C4-2B (cell line): Measurements from ENCODE around the gene CSTPP1.

Experiments used
- CTCF ChIP-seq: fragments of 450-650 bp; conservative IDR thresholded peaks from 2 replicates; pipeline ENCODE4 v1.5.1; 2017; ENCODE audit warnings: mild to moderate bottlenecking
- ZFX ChIP-seq: fragments of 450-650 bp; IDR thresholded peaks from 2 replicates; pipeline ENCODE4 v1.6.1; 2017

GRCh38 chr11:47021527-47021818 is 84.9 kb downstream of the CSTPP1 start:
- no peak for TF ChIP-seq CTCF
- TF ChIP-seq ZFX = no peak
